Thyroid gland (tissue), 4 donors: ENCODE results near the gene DUSP28. TPM values are rescaled to one million over a fixed set of nuclear protein-coding genes. Genes with fewer than 3 reads are reported as not detected.
A peak's percentile ranks its signal among the peaks of the same experiment; 100 is the strongest.

Experiments used
- DNase-seq, 2 donors: peaks; one replicate each; pipeline ENCODE4 v3.0.0-alpha.2; 2019
- H3K27ac ChIP-seq, 3 donors: fragments of 200-600 bp; sonication (generic); 1 replicate in 2 of 3; 2 replicates in 1 of 3; pipeline ENCODE4 v1.5.1; 2016 to 2019; ENCODE audit warnings: mild to moderate bottlenecking in 1 of 3, moderate library complexity in 1 of 3
- H3K27me3 ChIP-seq: fragments of 200-600 bp; sonication (generic); one replicate; pipeline ENCODE4 v1.5.1; 2019
- H3K36me3 ChIP-seq, 2 donors: fragments of 200-600 bp; sonication (generic); one replicate each; pipeline ENCODE4 v1.5.1; 2016 to 2019
- H3K4me1 ChIP-seq, 2 donors: fragments of 200-600 bp; sonication (generic); one replicate each; pipeline ENCODE4 v1.5.1; 2017 to 2019
- H3K4me3 ChIP-seq, 3 donors: fragments of 200-600 bp; sonication (generic); replicated peaks in 1 of 3; 1 replicate in 2 of 3; 2 replicates in 1 of 3; pipeline ENCODE4 v1.5.1; 2016; ENCODE audit warnings: mild to moderate bottlenecking in 1 of 3
- H3K9me3 ChIP-seq: fragments of 200-600 bp; sonication (generic); one replicate; pipeline ENCODE4 v1.5.1; 2017
- POLR2A ChIP-seq, 2 donors: fragments of 450-650 bp; IDR thresholded peaks; one replicate each; pipeline ENCODE4 v1.6.1; 2017; ENCODE audit warnings: antibody characterized with exemption in 2 of 2, mild to moderate bottlenecking in 2 of 2, moderate library complexity in 1 of 2
- WGBS, 2 donors: methylation state at CpG; one replicate each; pipeline ENCODE4 v1.1.5; 2017; 5-methylcytosine and 5-hydroxymethylcytosine counted together
- intact Hi-C: fragments of 100-400 bp; cut with DNase I; formaldehyde crosslinking; loops from one replicate; pipeline ENCODE4 v1.15.1; 2023
- total RNA-seq, 4 donors: library from RNA; depleted of rRNA; stranded (reverse); fragments of >200 nt; gene quantifications; one replicate each; pipeline ENCODE4 v1.2.3, GENCODE V29; 2016
- TF ChIP-seq, protein P1 (sequence below), 6 experiments: fragments of 200-600 bp in 3 of 6; fragments of 450-650 bp in 3 of 6; sonication (generic) in 3 of 6; IDR thresholded peaks; one replicate each; pipeline ENCODE4 v1.5.1; 2016 to 2019; ENCODE audit warnings: antibody characterized with exemption in 6 of 6, mild to moderate bottlenecking in 2 of 6, inconsistent platforms in 1 of 6, moderate library complexity in 1 of 6

The DUSP28 gene
- total RNA-seq, 4 donors from 2014 or later = 6.6 to 12.5 (median 9.2) TPM

DNA sequence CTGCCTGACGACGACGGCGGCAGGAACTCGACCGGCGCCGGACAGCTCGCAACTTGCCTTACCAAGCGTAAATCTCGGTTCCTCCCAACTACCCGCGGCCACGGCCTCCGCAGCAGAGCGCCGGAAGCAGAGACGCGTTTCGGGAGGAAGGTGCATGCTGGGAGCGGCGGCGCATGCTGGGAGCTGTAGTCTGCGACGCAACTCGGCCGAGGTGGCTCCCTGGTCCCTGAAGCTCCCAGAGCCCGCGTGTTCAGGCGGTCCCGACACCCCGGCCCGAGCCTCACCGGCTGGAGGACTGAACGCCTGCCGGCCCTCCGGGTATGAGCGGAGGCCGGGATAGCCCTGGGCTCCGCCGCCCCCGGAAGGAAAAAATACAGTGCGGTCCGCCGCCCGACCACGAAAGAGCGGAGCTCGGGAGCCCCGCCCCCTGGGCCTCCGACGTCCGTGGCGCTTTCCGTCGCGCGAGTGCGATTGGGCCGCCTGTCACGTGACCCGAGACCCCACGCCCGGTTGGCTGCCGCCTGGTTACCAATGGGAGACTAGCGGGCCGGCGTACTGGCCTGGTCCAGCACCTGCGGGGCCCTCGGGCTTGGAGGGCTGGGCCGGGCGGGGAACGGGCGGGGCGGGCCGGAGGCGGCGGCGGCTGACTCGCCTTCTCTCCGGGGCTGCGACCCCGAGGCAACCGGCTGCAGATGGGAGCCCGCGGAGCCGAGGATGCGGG, 26.2 kb downstream of the DUSP28 start, which contains the start of gene CAPN10:
TSS of gene CAPN10 (plus strand) at position 537 of the 721 bp plus-strand sequence. CDS start at position 715, 178 bp downstream.
- peaks cover 26 to 32% of the 10 kb centered on the region in 2 donors for H3K4me1 ChIP-seq
- no peaks in the 10 kb centered on the region for H3K9me3 ChIP-seq
- intact Hi-C loops = no loop called here
- H3K27me3 ChIP-seq = no peaks in the 10 kb centered on the region
- WGBS, 2 donors = 0% methylated on average over 6 to 14 of the region's 88 CpGs
- DNase-seq = peak; percentile 98 to 99
- H3K27ac ChIP-seq = peak within 1 kb of the TSS; percentile 68 to 95 (median 89)
- peaks cover 3 to 8% of the 10 kb centered on the region in 2 donors for H3K36me3 ChIP-seq
- H3K4me3 ChIP-seq = peak within 1 kb of the TSS; percentile 78 to 89 (median 89)
- peak in 1 of 2 donors; percentile 71 for TF ChIP-seq POLR2A (IDR thresholded peaks at IDR 0.05)
- TF ChIP-seq, protein P1, sequence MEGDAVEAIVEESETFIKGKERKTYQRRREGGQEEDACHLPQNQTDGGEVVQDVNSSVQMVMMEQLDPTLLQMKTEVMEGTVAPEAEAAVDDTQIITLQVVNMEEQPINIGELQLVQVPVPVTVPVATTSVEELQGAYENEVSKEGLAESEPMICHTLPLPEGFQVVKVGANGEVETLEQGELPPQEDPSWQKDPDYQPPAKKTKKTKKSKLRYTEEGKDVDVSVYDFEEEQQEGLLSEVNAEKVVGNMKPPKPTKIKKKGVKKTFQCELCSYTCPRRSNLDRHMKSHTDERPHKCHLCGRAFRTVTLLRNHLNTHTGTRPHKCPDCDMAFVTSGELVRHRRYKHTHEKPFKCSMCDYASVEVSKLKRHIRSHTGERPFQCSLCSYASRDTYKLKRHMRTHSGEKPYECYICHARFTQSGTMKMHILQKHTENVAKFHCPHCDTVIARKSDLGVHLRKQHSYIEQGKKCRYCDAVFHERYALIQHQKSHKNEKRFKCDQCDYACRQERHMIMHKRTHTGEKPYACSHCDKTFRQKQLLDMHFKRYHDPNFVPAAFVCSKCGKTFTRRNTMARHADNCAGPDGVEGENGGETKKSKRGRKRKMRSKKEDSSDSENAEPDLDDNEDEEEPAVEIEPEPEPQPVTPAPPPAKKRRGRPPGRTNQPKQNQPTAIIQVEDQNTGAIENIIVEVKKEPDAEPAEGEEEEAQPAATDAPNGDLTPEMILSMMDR (IDR thresholded peaks at IDR 0.05) = peak in 1 of 6 experiments; percentile 2

DNA sequence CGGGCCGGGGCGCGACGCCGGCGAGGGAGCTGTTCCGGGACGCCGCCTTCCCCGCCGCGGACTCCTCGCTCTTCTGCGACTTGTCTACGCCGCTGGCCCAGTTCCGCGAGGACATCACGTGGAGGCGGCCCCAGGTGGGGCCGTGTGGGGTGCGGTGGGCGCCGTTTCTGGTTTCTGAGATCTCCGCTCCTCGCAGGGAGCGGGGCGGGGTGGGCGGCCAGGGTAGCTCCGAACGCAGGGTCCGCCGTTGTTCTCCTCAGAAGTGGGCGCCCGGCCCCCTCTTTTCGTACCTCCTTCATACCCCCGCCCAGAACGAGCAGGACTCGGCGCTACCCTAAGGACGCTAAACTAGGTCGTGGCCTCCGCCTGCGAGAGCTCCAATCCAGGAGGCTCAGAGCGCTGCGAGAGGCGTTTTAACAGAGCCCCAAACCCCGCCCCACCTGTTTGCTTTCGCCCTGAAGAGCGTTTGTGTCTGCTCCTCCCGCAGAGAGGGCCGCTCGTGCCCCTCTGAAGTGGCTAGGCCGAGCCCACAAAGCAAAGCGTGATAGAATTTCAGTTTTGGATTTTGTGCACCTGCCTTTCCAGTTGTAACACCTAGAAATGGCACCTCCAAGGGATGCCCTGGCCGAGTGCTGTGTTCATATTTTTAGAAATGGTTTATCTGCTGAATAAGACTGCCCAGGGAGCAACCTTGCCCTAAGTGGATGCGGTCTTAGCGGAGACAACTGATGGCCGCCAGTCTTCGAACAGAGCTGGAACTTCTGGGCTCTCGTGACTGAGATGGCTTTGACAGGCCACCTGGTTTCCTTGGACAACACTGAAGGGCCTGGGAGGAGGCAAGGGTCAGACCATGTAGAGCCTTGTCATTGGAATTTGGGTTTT, 27.0 kb downstream of the DUSP28 start:
- peaks cover 3 to 13% of the 10 kb centered on the region in 2 donors for H3K36me3 ChIP-seq
- peaks cover 26 to 32% of the 10 kb centered on the region in 2 donors for H3K4me1 ChIP-seq
- peak overlapping the region in 2 of 3 donors; percentile 89 to 95 for H3K27ac ChIP-seq
- no peaks in the 10 kb centered on the region for H3K27me3 ChIP-seq
- H3K9me3 ChIP-seq = no peaks in the 10 kb centered on the region
- H3K4me3 ChIP-seq = peak overlapping the region; percentile 69 to 89 (median 89)
- TF ChIP-seq, protein P1 (IDR thresholded peaks at IDR 0.05) = no peak
- no peak for TF ChIP-seq POLR2A (IDR thresholded peaks at IDR 0.05)
- intact Hi-C loops = no loop called here
- peak; percentile 45 to 59 for DNase-seq
- WGBS, 2 donors = 6 to 18% methylated on average over 9 to 17 of the region's 62 CpGs

DNA sequence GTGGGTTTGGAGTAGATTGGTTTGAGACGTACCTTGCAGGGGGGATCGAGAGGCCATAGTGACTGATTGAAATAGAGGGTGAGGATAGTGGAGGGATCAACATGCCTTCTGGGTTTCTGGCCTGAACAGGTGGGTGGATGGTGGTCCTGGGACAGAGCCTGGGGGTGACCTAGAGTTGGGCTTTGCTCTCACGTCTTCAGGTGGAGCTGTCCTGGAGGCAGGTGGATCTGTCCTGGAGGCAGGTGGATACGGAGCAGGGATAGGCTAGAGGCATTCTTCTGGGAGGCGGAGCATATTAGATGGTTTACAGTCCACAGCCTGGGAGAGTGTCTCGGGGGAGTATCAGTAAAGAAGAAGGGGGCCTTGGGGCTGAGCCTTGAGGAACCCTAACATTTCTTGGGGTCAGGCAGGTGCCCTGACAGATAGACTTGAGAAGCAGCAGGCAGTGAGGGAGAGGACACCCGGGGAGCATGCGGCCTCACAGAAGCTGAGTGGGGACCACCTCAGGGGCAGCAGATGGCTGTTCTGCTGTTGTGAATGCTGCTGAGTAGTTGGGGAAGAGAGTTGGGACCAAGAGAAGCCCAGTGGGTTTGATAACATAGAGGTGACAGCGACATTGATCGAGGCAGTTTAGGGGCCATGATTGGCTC, 28.0 kb downstream of the DUSP28 start:
- TF ChIP-seq POLR2A (IDR thresholded peaks at IDR 0.05) = no peak
- H3K27ac ChIP-seq = no peak overlapping the region
- H3K4me3 ChIP-seq = no peak overlapping the region
- no peak for DNase-seq
- intact Hi-C loops = no loop called here
- H3K36me3 ChIP-seq = peaks cover 3 to 13% of the 10 kb centered on the region in 2 donors
- H3K9me3 ChIP-seq = no peaks in the 10 kb centered on the region
- H3K4me1 ChIP-seq = peaks cover 26 to 32% of the 10 kb centered on the region in 2 donors
- H3K27me3 ChIP-seq = no peaks in the 10 kb centered on the region
- 74 to 83% methylated on average over 10 of the region's 10 CpGs for WGBS, 2 donors

DNA sequence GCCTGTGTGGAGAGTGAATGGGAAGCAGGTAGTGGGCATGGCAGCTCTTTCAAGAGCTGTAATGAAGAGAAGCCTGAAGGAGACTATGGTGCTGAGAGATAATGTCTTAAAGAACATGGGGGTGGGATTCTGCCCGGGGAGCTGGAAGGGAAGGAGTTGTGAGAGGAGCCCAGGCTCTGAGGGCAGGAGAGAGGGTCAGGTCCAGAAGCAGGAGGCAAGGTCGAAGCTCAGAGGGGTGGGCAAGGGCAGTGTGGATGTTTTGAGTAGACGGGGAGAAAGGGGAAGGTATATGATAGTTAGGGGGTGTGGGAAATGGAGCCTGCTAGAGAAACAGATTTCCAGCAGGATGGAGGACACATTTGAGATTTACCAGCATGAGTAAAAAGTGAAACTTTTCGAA, 28.5 kb downstream of the DUSP28 start:
- TF ChIP-seq POLR2A (IDR thresholded peaks at IDR 0.05) = no peak
- TF ChIP-seq, protein P1 (IDR thresholded peaks at IDR 0.05) = no peak
- peaks cover 3 to 13% of the 10 kb centered on the region in 2 donors for H3K36me3 ChIP-seq
- 72 to 87% methylated on average over 4 of the region's 4 CpGs for WGBS, 2 donors
- intact Hi-C loops = no loop called here
- no peak for DNase-seq
- peaks cover 26 to 32% of the 10 kb centered on the region in 2 donors for H3K4me1 ChIP-seq
- H3K4me3 ChIP-seq = no peak overlapping the region
- H3K27me3 ChIP-seq = no peaks in the 10 kb centered on the region
- no peak overlapping the region for H3K27ac ChIP-seq
- H3K9me3 ChIP-seq = no peaks in the 10 kb centered on the region

DNA sequence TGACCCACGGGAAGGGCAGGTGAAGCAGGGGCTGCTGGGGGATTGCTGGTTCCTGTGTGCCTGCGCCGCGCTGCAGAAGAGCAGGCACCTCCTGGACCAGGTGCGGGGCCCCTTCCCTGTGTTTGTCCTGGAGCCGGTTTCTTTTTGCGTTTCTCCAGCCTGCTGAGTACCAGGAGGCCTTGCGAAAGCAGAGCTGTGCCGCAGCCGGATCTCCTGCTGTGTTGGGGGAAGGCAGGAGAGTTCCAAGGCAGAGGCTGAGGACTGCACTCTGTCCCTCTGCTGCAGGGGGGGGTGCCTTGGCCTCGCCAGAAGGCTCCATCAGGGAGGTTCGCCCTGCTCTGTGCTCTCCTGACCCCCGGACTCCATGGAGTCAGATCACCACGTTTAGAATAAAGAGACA, 29.2 kb downstream of the DUSP28 start:
- H3K27me3 ChIP-seq = no peaks in the 10 kb centered on the region
- 84 to 86% methylated on average over 9 to 14 of the region's 14 CpGs for WGBS, 2 donors
- no peak for DNase-seq
- TF ChIP-seq, protein P1 (IDR thresholded peaks at IDR 0.05) = no peak
- TF ChIP-seq POLR2A (IDR thresholded peaks at IDR 0.05) = no peak
- no peaks in the 10 kb centered on the region for H3K9me3 ChIP-seq
- H3K4me1 ChIP-seq = peaks cover 24 to 29% of the 10 kb centered on the region in 2 donors
- H3K27ac ChIP-seq = no peak overlapping the region
- intact Hi-C loops = no loop called here
- peaks cover 3 to 13% of the 10 kb centered on the region in 2 donors for H3K36me3 ChIP-seq
- H3K4me3 ChIP-seq = no peak overlapping the region
